Measurements from ENCODE around the gene VARS2.
"Not testable (repeated sequence)": the region's sequence is repeated elsewhere in the genome, so short reads cannot be mapped to it uniquely, and the experiment has no call there.

DNA sequence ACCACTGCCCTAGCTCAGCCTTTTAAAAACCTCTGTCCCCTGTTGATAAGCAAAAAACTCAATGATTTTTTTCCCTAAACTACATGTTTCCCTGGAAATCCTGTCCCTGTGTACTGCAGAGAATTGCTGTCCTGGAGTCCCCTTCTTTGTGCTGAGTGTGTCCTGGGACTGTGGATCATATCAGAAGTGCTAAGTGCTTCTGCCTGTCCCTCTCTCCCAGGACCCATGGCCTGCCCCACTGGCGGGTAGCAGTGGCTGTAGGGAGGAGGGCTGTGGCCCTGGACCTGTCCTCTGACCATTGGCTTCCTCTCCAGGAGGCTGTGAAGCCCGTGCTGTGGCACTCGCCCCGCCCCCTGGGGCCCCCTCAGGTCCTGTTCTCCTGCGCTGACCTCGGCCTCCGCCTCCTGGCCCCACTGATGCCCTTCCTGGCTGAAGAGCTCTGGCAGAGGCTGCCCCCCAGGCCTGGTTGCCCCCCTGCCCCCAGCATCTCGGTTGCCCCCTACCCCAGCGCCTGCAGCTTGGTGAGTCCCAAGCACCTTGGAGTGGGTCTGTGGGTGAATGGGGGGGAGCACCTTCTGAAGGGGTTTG lies 10.1 kb downstream of the VARS2 start:
- TF ChIP-seq, protein P1, sequence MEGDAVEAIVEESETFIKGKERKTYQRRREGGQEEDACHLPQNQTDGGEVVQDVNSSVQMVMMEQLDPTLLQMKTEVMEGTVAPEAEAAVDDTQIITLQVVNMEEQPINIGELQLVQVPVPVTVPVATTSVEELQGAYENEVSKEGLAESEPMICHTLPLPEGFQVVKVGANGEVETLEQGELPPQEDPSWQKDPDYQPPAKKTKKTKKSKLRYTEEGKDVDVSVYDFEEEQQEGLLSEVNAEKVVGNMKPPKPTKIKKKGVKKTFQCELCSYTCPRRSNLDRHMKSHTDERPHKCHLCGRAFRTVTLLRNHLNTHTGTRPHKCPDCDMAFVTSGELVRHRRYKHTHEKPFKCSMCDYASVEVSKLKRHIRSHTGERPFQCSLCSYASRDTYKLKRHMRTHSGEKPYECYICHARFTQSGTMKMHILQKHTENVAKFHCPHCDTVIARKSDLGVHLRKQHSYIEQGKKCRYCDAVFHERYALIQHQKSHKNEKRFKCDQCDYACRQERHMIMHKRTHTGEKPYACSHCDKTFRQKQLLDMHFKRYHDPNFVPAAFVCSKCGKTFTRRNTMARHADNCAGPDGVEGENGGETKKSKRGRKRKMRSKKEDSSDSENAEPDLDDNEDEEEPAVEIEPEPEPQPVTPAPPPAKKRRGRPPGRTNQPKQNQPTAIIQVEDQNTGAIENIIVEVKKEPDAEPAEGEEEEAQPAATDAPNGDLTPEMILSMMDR (IDR thresholded peaks at IDR 0.05), result not testable (repeated sequence)
- not testable (repeated sequence) for TF ChIP-seq RCOR1 (IDR thresholded peaks at IDR 0.05; ENCODE audit: low read length); RFX5 (IDR thresholded peaks at IDR 0.05; ENCODE audit: low read length); SIN3A (IDR thresholded peaks at IDR 0.05; ENCODE audit: borderline replicate concordance, low read depth, low read length); EP300 (IDR thresholded peaks at IDR 0.05; ENCODE audit: borderline replicate concordance in 1 of 2, low read depth in 1 of 2, low read length in 1 of 2); MAX (IDR thresholded peaks at IDR 0.05; ENCODE audit: low read depth); TCF12 (IDR thresholded peaks at IDR 0.05); FOXJ3 (CRISPR knock-in tag; IDR thresholded peaks at IDR 0.05); JUND (IDR thresholded peaks at IDR 0.05)
- TF ChIP-seq, protein P2, sequence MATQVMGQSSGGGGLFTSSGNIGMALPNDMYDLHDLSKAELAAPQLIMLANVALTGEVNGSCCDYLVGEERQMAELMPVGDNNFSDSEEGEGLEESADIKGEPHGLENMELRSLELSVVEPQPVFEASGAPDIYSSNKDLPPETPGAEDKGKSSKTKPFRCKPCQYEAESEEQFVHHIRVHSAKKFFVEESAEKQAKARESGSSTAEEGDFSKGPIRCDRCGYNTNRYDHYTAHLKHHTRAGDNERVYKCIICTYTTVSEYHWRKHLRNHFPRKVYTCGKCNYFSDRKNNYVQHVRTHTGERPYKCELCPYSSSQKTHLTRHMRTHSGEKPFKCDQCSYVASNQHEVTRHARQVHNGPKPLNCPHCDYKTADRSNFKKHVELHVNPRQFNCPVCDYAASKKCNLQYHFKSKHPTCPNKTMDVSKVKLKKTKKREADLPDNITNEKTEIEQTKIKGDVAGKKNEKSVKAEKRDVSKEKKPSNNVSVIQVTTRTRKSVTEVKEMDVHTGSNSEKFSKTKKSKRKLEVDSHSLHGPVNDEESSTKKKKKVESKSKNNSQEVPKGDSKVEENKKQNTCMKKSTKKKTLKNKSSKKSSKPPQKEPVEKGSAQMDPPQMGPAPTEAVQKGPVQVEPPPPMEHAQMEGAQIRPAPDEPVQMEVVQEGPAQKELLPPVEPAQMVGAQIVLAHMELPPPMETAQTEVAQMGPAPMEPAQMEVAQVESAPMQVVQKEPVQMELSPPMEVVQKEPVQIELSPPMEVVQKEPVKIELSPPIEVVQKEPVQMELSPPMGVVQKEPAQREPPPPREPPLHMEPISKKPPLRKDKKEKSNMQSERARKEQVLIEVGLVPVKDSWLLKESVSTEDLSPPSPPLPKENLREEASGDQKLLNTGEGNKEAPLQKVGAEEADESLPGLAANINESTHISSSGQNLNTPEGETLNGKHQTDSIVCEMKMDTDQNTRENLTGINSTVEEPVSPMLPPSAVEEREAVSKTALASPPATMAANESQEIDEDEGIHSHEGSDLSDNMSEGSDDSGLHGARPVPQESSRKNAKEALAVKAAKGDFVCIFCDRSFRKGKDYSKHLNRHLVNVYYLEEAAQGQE (IDR thresholded peaks at IDR 0.05; ENCODE audit: low read depth, low read length), result not testable (repeated sequence)
